ENCODE results near the gene EFR3B. TPM values are rescaled to one million over a fixed set of nuclear protein-coding genes. Genes with fewer than 3 reads are reported as not detected.
"Not testable (repeated sequence)": the region's sequence is repeated elsewhere in the genome, so short reads cannot be mapped to it uniquely, and the experiment has no call there.

Gene EFR3B
- total RNA-seq, 5 donors from 2014 or later (not counting 1 experiment from before 2014, with no cell fraction given) = 0.09 to 0.10 (median 0.09) TPM; not detected in 2

GRCh38 chr2:25098056-25098455 lies 56.2 kb downstream of the EFR3B start:
- Mint-ChIP-seq H3K9me3 (no peaks in the 10 kb centered on the region), H3K36me3 (no peaks in the 10 kb centered on the region), H3K4me3 (no peak overlapping the region), H3K4me1 (no peaks in the 10 kb centered on the region), H3K27me3 (no peaks in the 10 kb centered on the region), H3K27ac (no peak overlapping the region)
- WGBS (ENCODE audit: insufficient coverage) = 89% methylated on average over 1 of the region's 2 CpGs
- Histone ChIP-seq H3K27me3 (replicated peaks in 1 of 2; ENCODE audit: control insufficient read depth in 2 of 2, extremely low read depth in 1 of 2, insufficient read depth in 2 of 2, low read length in 1 of 2) (peaks cover 0 to 7% of the 10 kb centered on the region in 2 experiments), H3K36me3 (ENCODE audit: control insufficient read depth in 2 of 2, extremely low read depth in 1 of 2, insufficient read depth in 1 of 2, low read length in 1 of 2) (no peaks in the 10 kb centered on the region), H3K9me3 (no peaks in the 10 kb centered on the region), H3K4me3 (ENCODE audit: control insufficient read depth in 1 of 2, extremely low read depth in 1 of 2, low read length in 1 of 2) (no peak overlapping the region), H3K4me1 (ENCODE audit: control insufficient read depth in 1 of 2, extremely low read depth in 1 of 2, insufficient read depth in 2 of 2, low read length in 2 of 2) (no peaks in the 10 kb centered on the region), H3K27ac (ENCODE audit: low read length) (no peak overlapping the region)
- ChIA-PET POLR2A (no interaction called here), CTCF (no interaction called here)
- no peak for DNase-seq
- ATAC-seq (replicated peaks in 1 of 4) = no peak

GRCh38 chr2:25098670-25099486 lies 57.0 kb downstream of the EFR3B start:
- Histone ChIP-seq H3K4me3 (ENCODE audit: control insufficient read depth in 1 of 2, extremely low read depth in 1 of 2, low read length in 1 of 2) (no peak overlapping the region), H3K27ac (ENCODE audit: low read length) (no peak overlapping the region), H3K27me3 (replicated peaks in 1 of 2; ENCODE audit: control insufficient read depth in 2 of 2, extremely low read depth in 1 of 2, insufficient read depth in 2 of 2, low read length in 1 of 2) (peaks cover 0 to 11% of the 10 kb centered on the region in 2 experiments), H3K36me3 (ENCODE audit: control insufficient read depth in 2 of 2, extremely low read depth in 1 of 2, insufficient read depth in 1 of 2, low read length in 1 of 2) (no peaks in the 10 kb centered on the region), H3K9me3 (no peaks in the 10 kb centered on the region), H3K4me1 (ENCODE audit: control insufficient read depth in 1 of 2, extremely low read depth in 1 of 2, insufficient read depth in 2 of 2, low read length in 2 of 2) (no peaks in the 10 kb centered on the region)
- Mint-ChIP-seq H3K27me3 (no peaks in the 10 kb centered on the region), H3K27ac (no peak overlapping the region), H3K4me1 (no peaks in the 10 kb centered on the region), H3K9me3 (no peaks in the 10 kb centered on the region), H3K4me3 (no peak overlapping the region), H3K36me3 (no peaks in the 10 kb centered on the region)
- DNase-seq = no peak
- ATAC-seq (replicated peaks in 1 of 4) = no peak
- CTCF ChIA-PET = no interaction called here
- POLR2A ChIA-PET = interaction anchor here in 1 of 2 donors (0.5 to 0.7 kb wide), 2 partner anchors 204 to 962 kb away, joined by 3 to 6 read pairs; no protein-coding TSS in a partner anchor
- WGBS (ENCODE audit: insufficient coverage) = 84% methylated on average over 5 of the region's 6 CpGs

GRCh38 chr2:25102352-25102751 lies 60.5 kb downstream of the EFR3B start:
- H3K4me1 Mint-ChIP-seq = not testable (repeated sequence)

GRCh38 chr2:25103287-25103871 lies 61.5 kb downstream of the EFR3B start:
- no peak overlapping the region for H3K4me3 Mint-ChIP-seq
- Histone ChIP-seq H3K4me3 (ENCODE audit: control insufficient read depth in 1 of 2, extremely low read depth in 1 of 2, low read length in 1 of 2) (no peak overlapping the region), H3K27me3 (replicated peaks in 1 of 2; ENCODE audit: control insufficient read depth in 2 of 2, extremely low read depth in 1 of 2, insufficient read depth in 2 of 2, low read length in 1 of 2) (peaks cover 0 to 8% of the 10 kb centered on the region in 2 experiments), H3K27ac (ENCODE audit: low read length) (no peak overlapping the region), H3K9me3 (no peaks in the 10 kb centered on the region), H3K4me1 (ENCODE audit: control insufficient read depth in 1 of 2, extremely low read depth in 1 of 2, insufficient read depth in 2 of 2, low read length in 2 of 2) (no peaks in the 10 kb centered on the region), H3K36me3 (ENCODE audit: control insufficient read depth in 2 of 2, extremely low read depth in 1 of 2, insufficient read depth in 1 of 2, low read length in 1 of 2) (no peaks in the 10 kb centered on the region)
- ChIA-PET CTCF (no interaction called here), POLR2A (no interaction called here)
- no peaks in the 10 kb centered on the region for H3K4me1 Mint-ChIP-seq
- 77% methylated on average over 9 of the region's 16 CpGs for WGBS (ENCODE audit: insufficient coverage)
- no peaks in the 10 kb centered on the region for H3K9me3 Mint-ChIP-seq
- peaks cover 4 to 6% of the 10 kb centered on the region in 2 donors for H3K27me3 Mint-ChIP-seq
- no peaks in the 10 kb centered on the region for H3K36me3 Mint-ChIP-seq
- DNase-seq (no peak), ATAC-seq (replicated peaks in 1 of 4) (no peak)
- no peak overlapping the region for H3K27ac Mint-ChIP-seq

More at GRCh38 chr2:25102352-25102751, 60.5 kb downstream of the EFR3B start:
- H3K9me3 ChIP-seq; H3K27me3 Mint-ChIP-seq; H3K4me3 Mint-ChIP-seq; H3K9me3 Mint-ChIP-seq; H3K27ac ChIP-seq (ENCODE audit: low read length); H3K4me3 ChIP-seq (ENCODE audit: control insufficient read depth in 1 of 2, extremely low read depth in 1 of 2, low read length in 1 of 2); H3K27ac Mint-ChIP-seq; ATAC-seq (replicated peaks in 1 of 4); H3K36me3 ChIP-seq (ENCODE audit: control insufficient read depth in 2 of 2, extremely low read depth in 1 of 2, insufficient read depth in 1 of 2, low read length in 1 of 2); POLR2A ChIA-PET; DNase-seq; H3K4me1 ChIP-seq (ENCODE audit: control insufficient read depth in 1 of 2, extremely low read depth in 1 of 2, insufficient read depth in 2 of 2, low read length in 2 of 2); H3K36me3 Mint-ChIP-seq; CTCF ChIA-PET: not testable (repeated sequence)
- WGBS (ENCODE audit: insufficient coverage) = no CpG with 5 or more reads among the region's 7 CpGs
- peaks cover 0 to 11% of the 10 kb centered on the region in 2 experiments for H3K27me3 ChIP-seq (replicated peaks in 1 of 2; ENCODE audit: control insufficient read depth in 2 of 2, extremely low read depth in 1 of 2, insufficient read depth in 2 of 2, low read length in 1 of 2)

- POLR2A ChIA-PET = interaction anchor here in 1 of 2 donors (0.6 kb wide), 1 partner anchor 442 kb away, joined by 5 read pairs; no protein-coding TSS in a partner anchor
- Histone ChIP-seq H3K9me3 (no peaks in the 10 kb centered on the region), H3K4me1 (ENCODE audit: control insufficient read depth in 1 of 2, extremely low read depth in 1 of 2, insufficient read depth in 2 of 2, low read length in 2 of 2) (no peaks in the 10 kb centered on the region), H3K27ac (ENCODE audit: low read length) (no peak overlapping the region), H3K27me3 (replicated peaks in 1 of 2; ENCODE audit: control insufficient read depth in 2 of 2, extremely low read depth in 1 of 2, insufficient read depth in 2 of 2, low read length in 1 of 2) (peaks cover 0 to 7% of the 10 kb centered on the region in 2 experiments), H3K36me3 (ENCODE audit: control insufficient read depth in 2 of 2, extremely low read depth in 1 of 2, insufficient read depth in 1 of 2, low read length in 1 of 2) (no peaks in the 10 kb centered on the region), H3K4me3 (ENCODE audit: control insufficient read depth in 1 of 2, extremely low read depth in 1 of 2, low read length in 1 of 2) (no peak overlapping the region)
- no peak for DNase-seq
- no peak for ATAC-seq (replicated peaks in 1 of 4)
- Mint-ChIP-seq H3K9me3 (no peaks in the 10 kb centered on the region), H3K4me1 (peaks cover 0 to 2% (median 0%) of the 10 kb centered on the region in 3 donors), H3K27ac (no peak overlapping the region), H3K36me3 (no peaks in the 10 kb centered on the region), H3K27me3 (peaks cover 4 to 6% of the 10 kb centered on the region in 2 donors), H3K4me3 (no peak overlapping the region)
- 100% methylated on average over 2 of the region's 5 CpGs for WGBS (ENCODE audit: insufficient coverage)
- CTCF ChIA-PET = no interaction called here
Measured at GRCh38 chr2:25104736-25105135, 62.9 kb downstream of the EFR3B start.

- H3K36me3 ChIP-seq (ENCODE audit: control insufficient read depth in 2 of 2, extremely low read depth in 1 of 2, insufficient read depth in 1 of 2, low read length in 1 of 2) = no peaks in the 10 kb centered on the region
- no peak overlapping the region for H3K27ac ChIP-seq (ENCODE audit: low read length)
- no peaks in the 10 kb centered on the region for H3K9me3 ChIP-seq
- WGBS (ENCODE audit: insufficient coverage) = 83% methylated on average over 4 of the region's 6 CpGs
- ATAC-seq (replicated peaks in 1 of 4) = no peak
- no peak for DNase-seq
- no peak overlapping the region for H3K4me3 Mint-ChIP-seq
- no peak overlapping the region for H3K27ac Mint-ChIP-seq
- H3K4me1 Mint-ChIP-seq = peaks cover 0 to 2% (median 0%) of the 10 kb centered on the region in 3 donors
- POLR2A ChIA-PET = interaction anchor here in 1 of 2 donors (0.5 to 0.6 kb wide), 2 partner anchors 41 to 443 kb away, joined by 3 to 5 read pairs; no protein-coding TSS in a partner anchor
- H3K36me3 Mint-ChIP-seq = no peaks in the 10 kb centered on the region
- no peaks in the 10 kb centered on the region for H3K9me3 Mint-ChIP-seq
- peaks cover 0 to 11% of the 10 kb centered on the region in 2 experiments for H3K27me3 ChIP-seq (replicated peaks in 1 of 2; ENCODE audit: control insufficient read depth in 2 of 2, extremely low read depth in 1 of 2, insufficient read depth in 2 of 2, low read length in 1 of 2)
- CTCF ChIA-PET = no interaction called here
- peaks cover 4 to 6% of the 10 kb centered on the region in 2 donors for H3K27me3 Mint-ChIP-seq
- no peak overlapping the region for H3K4me3 ChIP-seq (ENCODE audit: control insufficient read depth in 1 of 2, extremely low read depth in 1 of 2, low read length in 1 of 2)
- no peaks in the 10 kb centered on the region for H3K4me1 ChIP-seq (ENCODE audit: control insufficient read depth in 1 of 2, extremely low read depth in 1 of 2, insufficient read depth in 2 of 2, low read length in 2 of 2)
Measured at GRCh38 chr2:25105336-25106085, 63.6 kb downstream of the EFR3B start.
